CD4-positive, CD25-positive, alpha-beta regulatory T cell (primary cell): Measurements from ENCODE around the gene GYS1. TPM values are rescaled to one million over a fixed set of nuclear protein-coding genes. Genes with fewer than 3 reads are reported as not detected.
A peak's percentile ranks its signal among the peaks of the same experiment; 100 is the strongest.

Experiments
- ATAC-seq, 2 donors: fragments of 150-1000 bp; cut with Tn5 transposase; one replicate each; pipeline ENCODE4 v1.10.0; 2021; ENCODE audit warnings: low read depth in 2 of 2, moderate number of reproducible peaks in 2 of 2, moderate library complexity in 1 of 2
- DNase-seq, 3 donors: peaks; one replicate each; pipeline versions ENCODE4 v3.0.0 to v3.0.0-alpha.2; 2012 to 2022; ENCODE audit warnings: mixed read lengths in 1 of 3
- H3K27ac ChIP-seq: one replicate; pipeline ENCODE4 v1.7.0; 2013; ENCODE audit warnings: mild to moderate bottlenecking, low read length; ENCODE audit not compliant: insufficient read depth, poor library complexity, severe bottlenecking
- H3K27me3 ChIP-seq: one replicate; pipeline ENCODE4 v1.7.0; 2013; ENCODE audit warnings: low read length; ENCODE audit not compliant: control insufficient read depth, insufficient read depth
- H3K36me3 ChIP-seq: one replicate; pipeline ENCODE4 v1.7.0; 2013; ENCODE audit warnings: mild to moderate bottlenecking, low read length, moderate library complexity; ENCODE audit not compliant: control insufficient read depth, insufficient read depth
- H3K4me1 ChIP-seq: 2 replicates; pipeline ENCODE4 v1.7.0; 2013; ENCODE audit warnings: mild to moderate bottlenecking, low read length; ENCODE audit not compliant: insufficient read depth, control insufficient read depth, poor library complexity, severe bottlenecking
- H3K4me3 ChIP-seq: one replicate; pipeline ENCODE4 v1.7.0; 2013; ENCODE audit warnings: low read depth, mild to moderate bottlenecking, low read length, moderate library complexity
- H3K9me3 ChIP-seq, 2 experiments: 1 replicate in 1 of 2; 2 replicates in 1 of 2; pipeline ENCODE4 v1.7.0; 2013; ENCODE audit warnings: low read length in 2 of 2, mild to moderate bottlenecking in 1 of 2, moderate library complexity in 1 of 2; ENCODE audit not compliant: control insufficient read depth in 2 of 2
- H3K27ac Mint-ChIP-seq, 3 donors: one replicate each; pipeline ENCODE4 v1.8.0; 2020 to 2022; ENCODE audit warnings: mild to moderate bottlenecking in 3 of 3, mixed read lengths in 3 of 3, moderate library complexity in 2 of 3
- H3K27me3 Mint-ChIP-seq: one replicate; pipeline ENCODE4 v1.8.0; 2022; ENCODE audit warnings: mild to moderate bottlenecking, mixed read lengths
- H3K36me3 Mint-ChIP-seq: one replicate; pipeline ENCODE4 v1.8.0; 2020; ENCODE audit warnings: mixed read lengths
- H3K4me1 Mint-ChIP-seq, 4 donors: one replicate each; pipeline ENCODE4 v1.8.0; 2020 to 2022; ENCODE audit warnings: mixed read lengths in 4 of 4, mild to moderate bottlenecking in 1 of 4
- H3K4me3 Mint-ChIP-seq, 4 donors: one replicate each; pipeline ENCODE4 v1.8.0; 2020 to 2022; ENCODE audit warnings: mild to moderate bottlenecking in 4 of 4, mixed read lengths in 4 of 4, moderate library complexity in 3 of 4
- H3K9me3 Mint-ChIP-seq, 7 donors: one replicate each; pipeline ENCODE4 v1.8.0; 2020 to 2022; ENCODE audit warnings: mixed read lengths in 7 of 7, mild to moderate bottlenecking in 3 of 7, moderate library complexity in 2 of 7
- polyA plus RNA-seq, 4 donors: library from polyadenylated mRNA; unstranded; fragments of 300-500 nt; fragmentation: Illumina TruSeq; gene quantifications; one replicate each; pipeline ENCODE4 v1.2.3, GENCODE V29; 2021
- total RNA-seq: library from RNA; stranded (reverse); gene quantifications from one replicate; pipeline ENCODE4 v1.2.3, GENCODE V29; 2022

Gene GYS1
- total and polyA plus RNA-seq, 5 donors from 2014 or later = 24.5 to 37.1 (median 27.6) TPM

DNA sequence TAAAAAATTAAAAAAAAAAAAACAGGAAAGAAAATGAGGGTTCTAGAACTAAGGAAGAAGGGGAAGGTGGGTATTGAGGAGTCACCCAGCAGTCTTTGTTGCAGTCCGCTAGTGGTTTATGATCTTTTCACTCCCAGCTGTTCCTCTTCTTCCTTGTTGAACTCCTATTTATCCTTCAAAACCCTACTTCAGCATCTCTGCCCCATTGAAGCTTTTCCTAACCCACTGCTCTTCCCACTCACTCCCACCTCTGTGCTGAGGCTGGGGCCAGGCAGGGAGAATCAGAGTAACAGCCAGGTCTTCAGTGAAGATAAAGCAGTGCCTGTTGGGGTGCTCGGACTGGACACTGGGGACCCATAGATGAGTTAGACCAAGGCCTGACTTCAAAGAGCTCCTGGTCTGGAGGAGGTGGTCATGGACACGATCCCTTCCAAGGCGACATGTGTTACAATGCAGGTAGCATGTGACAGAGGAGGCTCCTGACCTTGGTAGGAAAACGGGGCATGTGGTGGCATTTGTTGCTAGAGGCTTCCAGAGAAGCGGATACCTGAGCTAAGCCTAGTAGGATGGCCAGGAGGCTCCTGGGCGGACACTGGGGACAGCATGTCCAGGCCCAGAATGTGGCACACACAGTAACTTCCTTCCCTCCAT is 12.0 kb upstream of the GYS1 start:
- H3K4me3 ChIP-seq = no peak overlapping the region
- no peak overlapping the region for H3K4me3 Mint-ChIP-seq
- H3K9me3 Mint-ChIP-seq = no peaks in the 10 kb centered on the region
- ATAC-seq (no peak), DNase-seq (no peak)
- no peak overlapping the region for H3K27ac Mint-ChIP-seq
- no peak overlapping the region for H3K27ac ChIP-seq
- no peaks in the 10 kb centered on the region for H3K4me1 ChIP-seq
- peaks cover 13% of the 10 kb centered on the region for H3K36me3 Mint-ChIP-seq
- no peaks in the 10 kb centered on the region for H3K9me3 ChIP-seq
- peaks cover 28% of the 10 kb centered on the region for H3K36me3 ChIP-seq
- no peaks in the 10 kb centered on the region for H3K27me3 ChIP-seq
- H3K27me3 Mint-ChIP-seq = no peaks in the 10 kb centered on the region
- H3K4me1 Mint-ChIP-seq = peaks cover 0 to under 1% (median 0%) of the 10 kb centered on the region in 4 donors

DNA sequence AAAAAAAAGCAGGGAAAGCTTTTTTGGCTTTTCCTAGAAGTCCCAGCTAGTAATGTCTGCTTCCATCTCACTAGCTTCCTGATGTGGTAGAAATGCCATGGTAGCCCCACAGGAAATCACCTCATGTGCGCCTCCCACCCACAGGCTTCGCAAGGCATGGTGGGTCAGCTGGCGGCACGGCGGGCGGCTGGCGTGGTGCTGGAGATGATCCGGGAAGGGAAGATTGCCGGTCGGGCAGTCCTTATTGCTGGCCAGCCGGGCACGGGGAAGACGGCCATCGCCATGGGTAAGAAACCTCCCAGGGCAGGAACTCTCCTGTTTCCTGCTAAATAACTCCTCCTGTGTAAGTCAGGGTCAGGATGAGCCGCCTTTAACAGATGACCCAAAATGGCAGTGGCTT is 11.0 kb upstream of the GYS1 start:
- no peaks in the 10 kb centered on the region for H3K27me3 ChIP-seq
- H3K9me3 ChIP-seq = no peaks in the 10 kb centered on the region
- H3K4me3 ChIP-seq = no peak overlapping the region
- Mint-ChIP-seq H3K36me3 (peaks cover 16% of the 10 kb centered on the region), H3K9me3 (no peaks in the 10 kb centered on the region), H3K27ac (no peak overlapping the region), H3K4me1 (peaks cover 0 to 8% (median 5%) of the 10 kb centered on the region in 4 donors), H3K27me3 (no peaks in the 10 kb centered on the region), H3K4me3 (no peak overlapping the region)
- H3K4me1 ChIP-seq = no peaks in the 10 kb centered on the region
- no peak for DNase-seq
- no peak for ATAC-seq
- peaks cover 24% of the 10 kb centered on the region for H3K36me3 ChIP-seq
- no peak overlapping the region for H3K27ac ChIP-seq

DNA sequence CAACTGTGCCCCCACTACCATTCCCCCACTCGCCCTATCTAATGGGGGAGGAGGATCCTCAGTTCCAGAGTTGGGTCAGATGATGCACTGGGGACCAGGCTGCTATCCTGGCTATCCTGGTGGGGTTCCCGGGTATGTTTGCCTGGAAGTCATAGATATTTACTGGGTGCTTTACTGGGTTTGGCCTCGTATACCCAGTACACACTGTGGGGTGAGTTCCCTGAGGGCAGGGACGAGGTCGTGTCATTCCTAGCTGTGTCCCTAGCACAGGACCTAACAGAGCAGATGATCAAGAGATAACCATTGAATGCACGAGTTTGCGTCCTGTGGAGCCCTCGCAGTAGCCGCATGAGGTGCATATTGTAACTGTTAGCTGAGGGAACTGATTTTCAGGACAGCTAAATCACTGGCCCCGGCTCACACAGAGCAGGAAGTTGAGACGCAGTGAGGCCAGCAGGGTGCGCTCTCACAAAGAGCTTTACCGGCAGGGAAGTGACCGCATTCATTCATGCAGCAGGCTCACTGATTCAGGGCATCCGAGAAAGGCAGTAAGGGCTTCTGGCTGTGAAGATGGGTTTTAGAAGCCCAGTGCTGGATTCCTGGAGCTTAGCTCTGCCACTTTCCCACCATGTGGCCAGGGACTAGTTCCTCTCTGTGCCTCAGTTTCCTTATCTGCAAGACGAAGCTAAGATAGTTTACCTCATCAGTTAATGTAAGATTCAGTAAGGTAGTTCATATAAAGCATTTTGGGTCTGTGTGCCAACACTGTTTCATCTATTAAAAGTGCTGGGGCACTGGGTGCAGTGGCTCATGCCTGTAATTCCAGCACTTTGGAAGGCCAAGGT is 6.6 kb upstream of the GYS1 start:
- DNase-seq (peak; percentile 35 to 78 (median 67)), ATAC-seq (peak; percentile 79 to 82)
- peaks cover 5 to 24% (median 17%) of the 10 kb centered on the region in 4 donors for H3K4me1 Mint-ChIP-seq
- Histone ChIP-seq H3K4me3 (no peak overlapping the region), H3K27me3 (no peaks in the 10 kb centered on the region), H3K27ac (no peak overlapping the region), H3K4me1 (peaks cover 3% of the 10 kb centered on the region), H3K9me3 (no peaks in the 10 kb centered on the region), H3K36me3 (peaks cover 7% of the 10 kb centered on the region)
- H3K9me3 Mint-ChIP-seq = no peaks in the 10 kb centered on the region
- H3K36me3 Mint-ChIP-seq = peaks cover 10% of the 10 kb centered on the region
- H3K27ac Mint-ChIP-seq = peak overlapping the region in 1 of 3 donors; percentile 49
- H3K27me3 Mint-ChIP-seq = no peaks in the 10 kb centered on the region
- peak overlapping the region in 2 of 4 donors; percentile 0 to 45 for H3K4me3 Mint-ChIP-seq

DNA sequence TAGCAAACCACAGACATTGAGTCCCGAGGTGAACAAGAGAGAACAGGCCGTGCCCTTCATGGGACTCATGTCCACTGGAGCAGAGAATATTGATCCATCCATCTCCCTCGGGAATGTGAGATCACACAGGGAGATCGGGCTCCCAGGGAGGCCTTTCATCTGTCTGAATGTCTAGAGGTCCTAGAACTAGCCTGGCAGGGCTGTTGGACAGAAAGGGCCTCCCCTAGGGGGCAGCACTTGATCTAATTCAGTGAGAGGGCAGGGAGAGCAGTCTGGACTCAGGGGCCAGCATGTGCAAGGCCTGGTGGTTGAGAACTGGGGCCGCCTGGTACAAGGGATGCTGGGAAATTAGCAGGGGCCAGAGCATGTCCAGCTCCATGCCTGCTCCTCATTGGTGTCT is 4.9 kb upstream of the GYS1 start:
- H3K4me1 ChIP-seq = peaks cover 13% of the 10 kb centered on the region
- no peak overlapping the region for H3K27ac ChIP-seq
- Mint-ChIP-seq H3K9me3 (no peaks in the 10 kb centered on the region), H3K36me3 (peaks cover 7% of the 10 kb centered on the region), H3K4me1 (peaks cover 5 to 37% (median 28%) of the 10 kb centered on the region in 4 donors), H3K27me3 (no peaks in the 10 kb centered on the region), H3K4me3 (peak overlapping the region in 2 of 4 donors; percentile 37 to 75), H3K27ac (peak overlapping the region in 1 of 3 donors; percentile 65)
- no peak overlapping the region for H3K4me3 ChIP-seq
- ATAC-seq = no peak
- DNase-seq = peak in 2 of 3 donors; percentile 39 to 67
- H3K27me3 ChIP-seq = no peaks in the 10 kb centered on the region
- H3K36me3 ChIP-seq = no peaks in the 10 kb centered on the region
- no peaks in the 10 kb centered on the region for H3K9me3 ChIP-seq

DNA sequence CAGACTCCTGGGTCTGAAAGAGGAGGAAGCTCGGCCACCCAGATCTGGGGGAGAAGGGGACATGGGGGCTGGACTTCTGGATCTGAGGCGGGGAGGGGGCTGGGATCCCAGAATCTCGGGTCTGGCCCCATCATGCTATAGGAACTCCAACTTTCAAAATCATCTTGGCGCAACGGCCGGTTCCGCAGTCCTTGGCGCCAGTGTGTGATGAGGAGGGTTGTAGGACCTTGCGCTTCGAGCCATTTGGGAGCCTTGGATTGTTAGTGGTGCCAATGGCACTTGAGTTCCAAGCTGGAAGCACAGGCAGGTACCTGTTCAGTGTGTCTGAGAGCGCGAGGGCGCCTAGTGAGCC is 902 bp upstream of the GYS1 start:
- no peak for DNase-seq
- Mint-ChIP-seq H3K27me3 (no peaks in the 10 kb centered on the region), H3K4me1 (peaks cover 9 to 51% (median 34%) of the 10 kb centered on the region in 4 donors), H3K9me3 (no peaks in the 10 kb centered on the region), H3K4me3 (peak overlapping the region; percentile 89 to 97 (median 94)), H3K27ac (peak overlapping the region; percentile 97 to 99 (median 98)), H3K36me3 (peaks cover 7% of the 10 kb centered on the region)
- Histone ChIP-seq H3K4me1 (peaks cover 30% of the 10 kb centered on the region), H3K4me3 (peak overlapping the region; percentile 85), H3K9me3 (no peaks in the 10 kb centered on the region), H3K27ac (peak overlapping the region; percentile 90), H3K27me3 (no peaks in the 10 kb centered on the region), H3K36me3 (no peaks in the 10 kb centered on the region)
- ATAC-seq = no peak

DNA sequence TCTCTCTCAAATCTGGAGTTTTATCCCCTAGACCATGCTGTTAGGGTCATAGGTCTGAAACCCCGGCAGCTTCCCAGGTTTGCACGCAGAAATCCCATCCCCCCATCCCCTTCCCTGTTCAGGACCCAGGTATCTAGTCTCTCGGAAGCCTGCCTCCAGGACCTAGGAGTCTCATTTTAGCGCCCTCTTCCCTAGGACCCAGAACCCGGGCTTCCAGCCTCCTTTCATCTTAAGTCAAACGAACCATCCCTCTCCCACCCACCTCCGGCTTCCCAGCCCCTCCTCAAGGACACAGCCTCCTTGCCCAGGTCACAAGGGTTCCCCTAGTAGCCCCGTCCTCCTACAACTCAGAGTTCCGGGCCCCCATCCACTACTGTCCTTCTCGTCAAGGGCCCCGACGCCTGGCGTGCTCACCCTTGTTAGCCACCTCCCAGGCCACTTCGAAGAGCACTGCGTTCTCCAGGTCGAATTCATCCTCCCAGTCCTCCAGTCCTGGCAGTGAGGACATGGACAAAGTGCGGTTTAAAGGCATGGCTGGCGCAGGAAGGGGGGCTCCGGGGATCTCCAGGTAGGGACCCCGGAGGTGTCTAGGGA is 431 bp downstream of the GYS1 start:
- no peak for DNase-seq
- H3K4me1 Mint-ChIP-seq = peaks cover 9 to 49% (median 33%) of the 10 kb centered on the region in 4 donors
- peak overlapping the region; percentile 90 for H3K27ac ChIP-seq
- H3K4me3 ChIP-seq = peak overlapping the region; percentile 83
- H3K27me3 Mint-ChIP-seq = no peaks in the 10 kb centered on the region
- H3K4me1 ChIP-seq = peaks cover 30% of the 10 kb centered on the region
- peak overlapping the region; percentile 73 to 99 (median 97) for H3K27ac Mint-ChIP-seq
- no peak for ATAC-seq
- H3K27me3 ChIP-seq = no peaks in the 10 kb centered on the region
- no peaks in the 10 kb centered on the region for H3K9me3 ChIP-seq
- H3K4me3 Mint-ChIP-seq = peak overlapping the region; percentile 89 to 97 (median 94)
- H3K36me3 ChIP-seq = peaks cover 4% of the 10 kb centered on the region
- H3K9me3 Mint-ChIP-seq = no peaks in the 10 kb centered on the region
- peaks cover 17% of the 10 kb centered on the region for H3K36me3 Mint-ChIP-seq

DNA sequence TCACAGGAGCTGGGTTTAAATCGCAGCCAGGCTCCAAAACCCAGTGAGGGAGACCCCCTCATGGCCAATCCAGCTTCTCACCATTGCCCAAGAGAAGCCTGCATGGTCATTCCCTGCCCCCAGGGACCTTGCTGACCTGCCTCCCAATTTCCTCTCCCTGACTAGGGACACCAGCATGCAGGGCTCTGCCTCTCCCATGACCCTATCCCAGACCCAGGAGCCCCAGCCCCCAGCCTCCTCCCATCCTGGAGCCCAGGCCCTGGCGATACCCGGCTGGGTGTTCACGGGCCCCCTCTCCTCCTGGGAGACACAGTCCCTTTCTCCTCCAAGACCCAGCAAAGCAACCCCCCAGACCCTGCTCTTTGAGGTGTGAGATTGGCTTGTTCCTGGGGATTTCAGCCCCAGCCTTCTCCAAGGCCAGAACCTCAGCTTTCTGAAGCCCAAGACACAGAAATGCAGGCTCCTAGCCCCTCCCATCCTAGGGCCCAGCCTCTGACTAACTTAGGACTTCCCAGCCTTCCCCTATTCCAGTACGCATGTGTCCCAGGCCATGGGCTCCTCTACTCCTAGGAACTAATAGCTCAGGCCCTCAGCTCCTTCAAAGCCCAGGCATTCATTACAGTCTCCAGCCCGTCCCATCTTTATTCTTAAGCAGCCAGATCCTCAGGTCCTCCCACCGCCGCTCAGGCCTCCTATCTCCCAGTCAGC is 1.1 kb downstream of the GYS1 start:
- Histone ChIP-seq H3K27me3 (no peaks in the 10 kb centered on the region), H3K4me1 (peaks cover 30% of the 10 kb centered on the region), H3K4me3 (peak overlapping the region; percentile 83), H3K36me3 (peaks cover 4% of the 10 kb centered on the region), H3K9me3 (no peaks in the 10 kb centered on the region), H3K27ac (peak overlapping the region; percentile 90)
- Mint-ChIP-seq H3K36me3 (peaks cover 17% of the 10 kb centered on the region), H3K9me3 (no peaks in the 10 kb centered on the region), H3K4me3 (peak overlapping the region; percentile 89 to 97 (median 94)), H3K27ac (peak overlapping the region; percentile 73 to 99 (median 97)), H3K27me3 (no peaks in the 10 kb centered on the region), H3K4me1 (peaks cover 9 to 51% (median 32%) of the 10 kb centered on the region in 4 donors)
- ATAC-seq = no peak
- DNase-seq = no peak
